Keratinocyte (primary cell): ENCODE measurements around the gene TXNDC5. TPM values are rescaled to one million over a fixed set of nuclear protein-coding genes. Genes with fewer than 3 reads are reported as not detected.

Source experiments
- DNase-seq: peaks from one replicate; pipeline ENCODE4 v3.0.0-alpha.2; 2011; ENCODE audit warnings: low read depth, missing footprints, low spot score
- FAIRE-seq: peaks from 2 replicates; lab custom pipeline; 2011; peaks lifted over from hg19 to GRCh38; lab: Jason Lieb, UNC
- H2AFZ ChIP-seq: 2 replicates; pipeline ENCODE4 v1.6.0; 2012; ENCODE audit warnings: low read length, control low read depth, inconsistent platforms; ENCODE audit not compliant: control insufficient read depth
- H3K27ac ChIP-seq: 2 replicates; pipeline ENCODE4 v1.5.1; 2011; ENCODE audit warnings: low read length; ENCODE audit not compliant: control insufficient read depth, insufficient read depth
- H3K27me3 ChIP-seq: 3 replicates; pipeline ENCODE4 v1.6.0; 2011; ENCODE audit warnings: low read length; ENCODE audit not compliant: control insufficient read depth, insufficient read depth; ENCODE audit errors: extremely low read depth
- H3K36me3 ChIP-seq, 2 experiments: 2 replicates in 1 of 2; 3 replicates in 1 of 2; pipeline ENCODE4 v1.5.1; 2011; ENCODE audit warnings: low read length in 2 of 2, mild to moderate bottlenecking in 1 of 2; ENCODE audit not compliant: control insufficient read depth in 2 of 2, insufficient read depth in 2 of 2; ENCODE audit errors: extremely low read depth in 1 of 2
- H3K4me1 ChIP-seq: 3 replicates; pipeline ENCODE4 v1.5.1; 2011; ENCODE audit warnings: low read length; ENCODE audit not compliant: control insufficient read depth, insufficient read depth; ENCODE audit errors: extremely low read depth
- H3K4me2 ChIP-seq: 3 replicates; pipeline ENCODE4 v1.6.0; 2011; ENCODE audit warnings: low read depth, low read length; ENCODE audit not compliant: control insufficient read depth, insufficient read depth; ENCODE audit errors: extremely low read depth
- H3K4me3 ChIP-seq, 3 experiments: fragments of 200-600 bp in 1 of 3; sonication (generic) in 1 of 3; 2 replicates in 2 of 3; 3 replicates in 1 of 3; pipeline ENCODE4 v1.5.1; 2011 to 2016; ENCODE audit warnings: low read length in 3 of 3, mild to moderate bottlenecking in 3 of 3, control low read depth in 2 of 3, inconsistent platforms in 1 of 3, low read depth in 1 of 3, mixed read lengths in 1 of 3, mixed run types in 1 of 3, moderate library complexity in 1 of 3; ENCODE audit not compliant: control insufficient read depth in 2 of 3, insufficient read depth in 2 of 3; ENCODE audit errors: extremely low read depth in 1 of 3
- H3K79me2 ChIP-seq: 2 replicates; pipeline ENCODE4 v1.6.0; 2012; ENCODE audit warnings: low read length; ENCODE audit not compliant: control insufficient read depth, insufficient read depth
- H3K9ac ChIP-seq: 3 replicates; pipeline ENCODE4 v1.6.0; 2011; ENCODE audit warnings: low read length; ENCODE audit not compliant: control insufficient read depth, insufficient read depth; ENCODE audit errors: extremely low read depth
- H3K9me1 ChIP-seq: 3 replicates; pipeline ENCODE4 v1.6.0; 2011; ENCODE audit warnings: low read length; ENCODE audit not compliant: control insufficient read depth, insufficient read depth; ENCODE audit errors: extremely low read depth
- H3K9me3 ChIP-seq: 2 replicates; pipeline ENCODE4 v1.5.1; 2012; ENCODE audit warnings: low read depth, low read length; ENCODE audit not compliant: control insufficient read depth
- H4K20me1 ChIP-seq: 3 replicates; pipeline ENCODE4 v1.6.0; 2011; ENCODE audit warnings: low read length; ENCODE audit not compliant: control insufficient read depth, insufficient read depth; ENCODE audit errors: extremely low read depth
- CTCF ChIP-seq, 3 experiments: IDR thresholded peaks in 1 of 3; conservative IDR thresholded peaks in 1 of 3; optimal IDR thresholded peaks in 1 of 3; 2 replicates in 2 of 3; 3 replicates in 1 of 3; pipeline versions ENCODE3 to v1.5.1; 2011; ENCODE audit warnings: low read length in 3 of 3, mild to moderate bottlenecking in 3 of 3, moderate library complexity in 2 of 3, control low read depth in 1 of 3, inconsistent platforms in 1 of 3; ENCODE audit not compliant: insufficient read depth in 2 of 3; ENCODE audit errors: extremely low read depth in 1 of 3
- EZH2 ChIP-seq: IDR thresholded peaks from one replicate; pipeline ENCODE4 v1.6.1; 2012; ENCODE audit warnings: inconsistent platforms, mild to moderate bottlenecking, low read length, moderate library complexity
- dilution Hi-C: fragments of 300-500 bp; cut with MboI; formaldehyde crosslinking; loops from one replicate; pipeline ENCODE4 v1.7.0; 2020; ENCODE audit warnings: low sequenced_read_pairs; ENCODE audit not compliant: extremely low pct_ligation_motif_present
- polyA plus RNA-seq, 5 experiments: library from polyadenylated mRNA; depleted of rRNA in 3 of 5; stranded (reverse) in 3 of 5; stranded (forward) in 1 of 5; unstranded in 1 of 5; fragments of >200 nt; gene quantifications; 1 replicate in 1 of 5; 2 replicates in 3 of 5; 3 replicates in 1 of 5; pipeline versions ENCODE4 v1.2.1 to v1.2.3, GENCODE V29; 2011 to 2012; ENCODE audit warnings: missing spikeins in 2 of 5, low read depth in 1 of 5, low replicate concordance in 1 of 5

The TXNDC5 gene
- polyA plus RNA-seq, 1 donor (not counting 4 experiments of a cell fraction or from before 2014, with no cell fraction given) = 112 TPM

DNA sequence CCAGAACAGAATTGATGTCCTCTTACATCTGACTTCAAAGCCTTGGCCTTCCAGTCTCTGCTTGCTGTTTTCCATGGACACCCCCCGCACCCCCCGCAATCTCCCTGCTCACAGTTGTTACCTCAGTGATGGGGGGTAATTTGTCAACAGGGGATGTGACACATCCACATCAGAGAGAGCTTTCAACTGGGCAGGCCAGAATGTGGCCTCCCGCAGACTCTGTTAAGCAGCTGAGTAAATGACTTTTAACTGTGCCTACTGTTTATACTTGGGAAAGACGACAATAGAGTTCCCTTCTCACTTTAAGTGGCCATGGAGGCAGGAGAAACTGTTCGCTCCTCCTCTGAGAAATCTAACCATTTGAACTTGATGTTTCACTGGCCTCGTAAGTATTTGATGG is 51.0 kb downstream of the TXNDC5 start:
- FAIRE-seq = no peak
- no peaks in the 10 kb centered on the region for H3K36me3 ChIP-seq
- no peak overlapping the region for H2AFZ ChIP-seq
- no peaks in the 10 kb centered on the region for H3K4me1 ChIP-seq
- DNase-seq = no peak
- H3K4me3 ChIP-seq = no peak overlapping the region
- no peaks in the 10 kb centered on the region for H3K27me3 ChIP-seq
- no peak overlapping the region for H3K4me2 ChIP-seq
- no peaks in the 10 kb centered on the region for H3K9me1 ChIP-seq
- dilution Hi-C loops = no loop called here
- no peak for TF ChIP-seq CTCF (optimal IDR thresholded peaks at IDR 0.05 in 1 of 3, IDR thresholded peaks at IDR 0.05 in 1 of 3, conservative IDR thresholded peaks at IDR 0.05 in 1 of 3; ENCODE audit: extremely low read depth in 1 of 3, insufficient read depth in 2 of 3, low read length in 3 of 3)
- no peak for TF ChIP-seq EZH2
- no peaks in the 10 kb centered on the region for H4K20me1 ChIP-seq
- no peaks in the 10 kb centered on the region for H3K9me3 ChIP-seq
- H3K9ac ChIP-seq = no peak overlapping the region
- no peaks in the 10 kb centered on the region for H3K79me2 ChIP-seq
- no peak overlapping the region for H3K27ac ChIP-seq

DNA sequence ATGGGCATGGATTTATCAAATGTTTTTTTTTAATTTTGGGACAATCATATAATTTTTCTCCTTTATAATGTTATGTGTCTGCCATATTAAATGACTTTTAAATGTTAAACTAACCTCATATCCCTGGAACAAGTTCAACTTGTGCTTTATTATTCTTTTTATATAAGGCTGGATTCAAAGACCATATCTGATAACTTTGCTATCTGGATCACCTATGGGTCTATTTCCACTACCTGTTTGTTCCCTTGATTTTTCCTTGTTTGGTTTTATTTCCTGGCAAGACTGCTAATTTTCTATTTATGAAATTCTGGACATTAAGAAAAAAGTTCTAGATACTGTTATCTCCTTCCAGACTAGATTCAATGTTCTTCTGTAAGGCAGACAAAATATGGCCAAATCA is 58.8 kb downstream of the TXNDC5 start:
- dilution Hi-C loops = no loop called here
- Histone ChIP-seq H3K4me1 (no peaks in the 10 kb centered on the region), H3K9ac (no peak overlapping the region), H3K79me2 (no peaks in the 10 kb centered on the region), H3K27me3 (no peaks in the 10 kb centered on the region), H3K9me3 (no peaks in the 10 kb centered on the region), H3K4me3 (no peak overlapping the region), H3K27ac (no peak overlapping the region), H2AFZ (no peak overlapping the region), H4K20me1 (no peaks in the 10 kb centered on the region), H3K9me1 (no peaks in the 10 kb centered on the region), H3K4me2 (no peak overlapping the region), H3K36me3 (no peaks in the 10 kb centered on the region)
- FAIRE-seq (no peak), DNase-seq (no peak)
- TF ChIP-seq EZH2 = no peak

GRCh38 chr6:7848229-7848628 is 62.4 kb downstream of the TXNDC5 start:
- Histone ChIP-seq H3K79me2 (no peaks in the 10 kb centered on the region), H3K9ac (no peak overlapping the region), H2AFZ (no peak overlapping the region), H3K4me2 (no peak overlapping the region), H3K9me3 (no peaks in the 10 kb centered on the region), H4K20me1 (no peaks in the 10 kb centered on the region), H3K4me3 (no peak overlapping the region), H3K27me3 (no peaks in the 10 kb centered on the region), H3K36me3 (no peaks in the 10 kb centered on the region), H3K27ac (no peak overlapping the region), H3K4me1 (no peaks in the 10 kb centered on the region), H3K9me1 (no peaks in the 10 kb centered on the region)
- dilution Hi-C loops = no loop called here
- DNase-seq (no peak), FAIRE-seq (no peak)
- TF ChIP-seq CTCF (optimal IDR thresholded peaks at IDR 0.05 in 1 of 3, IDR thresholded peaks at IDR 0.05 in 1 of 3, conservative IDR thresholded peaks at IDR 0.05 in 1 of 3; ENCODE audit: extremely low read depth in 1 of 3, insufficient read depth in 2 of 3, low read length in 3 of 3) (no peak), EZH2 (no peak)
